Endometrial microvascular endothelial cells (primary cell): ENCODE data around the gene RPL18. TPM values are rescaled to one million over a fixed set of nuclear protein-coding genes. Genes with fewer than 3 reads are reported as not detected.

Experiments
- in situ Hi-C: cut with HindIII; loops from 2 replicates; pipeline ENCODE4 v1.10.0; 2017; ENCODE audit warnings: low sequenced_read_pairs, low pct_unique_long_range_greater_than_20kb; ENCODE audit errors: inconsistent ontology term
- total RNA-seq: library from RNA; depleted of rRNA; stranded (reverse); fragments of >200 nt; gene quantifications from one replicate; pipeline ENCODE4 v1.2.3, GENCODE V29; 2015; ENCODE audit errors: inconsistent ontology term

The RPL18 gene
- total RNA-seq, 1 donor from 2014 or later: 2,158 TPM

GRCh38 chr19:48568345-48568886 is 50.6 kb downstream of the RPL18 start:
- in situ Hi-C loops: no loop called here

Other genes starting within 250 kb of the RPL18 start
- 151 TPM for gene KDELR1, start 227.6 kb downstream of the RPL18 start, total RNA-seq
- 0.28 TPM for gene GRIN2D, start 225.5 kb downstream of the RPL18 start, total RNA-seq
- gene GRWD1, start 173.2 kb downstream of the RPL18 start, total RNA-seq: 84.6 TPM
- 0.84 TPM for gene KCNJ14, start 163.6 kb downstream of the RPL18 start, total RNA-seq
- 19.0 TPM for gene CYTH2, start 149.8 kb downstream of the RPL18 start, total RNA-seq
- not detected for gene LMTK3, start 107.3 kb downstream of the RPL18 start, total RNA-seq
- gene SULT2B1, start 67.0 kb downstream of the RPL18 start, total RNA-seq: not detected
- not detected for gene SPACA4, start 12.4 kb downstream of the RPL18 start, total RNA-seq
- gene FAM83E, start 4.1 kb downstream of the RPL18 start, total RNA-seq: not detected
- gene SPHK2, start 328 bp upstream of the RPL18 start, total RNA-seq: 7.8 TPM
- 0.46 TPM for gene DBP, start 18.2 kb upstream of the RPL18 start, total RNA-seq
- gene CA11, start 27.0 kb upstream of the RPL18 start, total RNA-seq: 0.28 TPM
- gene NTN5, start 53.8 kb upstream of the RPL18 start, total RNA-seq: not detected
- not detected for gene FUT2, start 76.8 kb upstream of the RPL18 start, total RNA-seq
- gene MAMSTR, start 100.5 kb upstream of the RPL18 start, total RNA-seq: 0.09 TPM
- gene RASIP1, start 121.4 kb upstream of the RPL18 start, total RNA-seq: 191 TPM
- 0.84 TPM for gene IZUMO1, start 127.7 kb upstream of the RPL18 start, total RNA-seq
- 4.9 TPM for gene FUT1, start 133.5 kb upstream of the RPL18 start, total RNA-seq
- gene FGF21, start 136.3 kb upstream of the RPL18 start, total RNA-seq: not detected
- 82.0 TPM for gene BCAT2, start 191.9 kb upstream of the RPL18 start, total RNA-seq
- gene HSD17B14, start 217.3 kb upstream of the RPL18 start, total RNA-seq: 4.5 TPM
- gene PLEKHA4, start 249.4 kb upstream of the RPL18 start, total RNA-seq: not detected